ENCODE results near the gene CTAG1A. TPM values are rescaled to one million over a fixed set of nuclear protein-coding genes. Genes with fewer than 3 reads are reported as not detected.

Gene CTAG1A
- total and polyA plus RNA-seq, 7 experiments from 2014 or later: not detected

DNA sequence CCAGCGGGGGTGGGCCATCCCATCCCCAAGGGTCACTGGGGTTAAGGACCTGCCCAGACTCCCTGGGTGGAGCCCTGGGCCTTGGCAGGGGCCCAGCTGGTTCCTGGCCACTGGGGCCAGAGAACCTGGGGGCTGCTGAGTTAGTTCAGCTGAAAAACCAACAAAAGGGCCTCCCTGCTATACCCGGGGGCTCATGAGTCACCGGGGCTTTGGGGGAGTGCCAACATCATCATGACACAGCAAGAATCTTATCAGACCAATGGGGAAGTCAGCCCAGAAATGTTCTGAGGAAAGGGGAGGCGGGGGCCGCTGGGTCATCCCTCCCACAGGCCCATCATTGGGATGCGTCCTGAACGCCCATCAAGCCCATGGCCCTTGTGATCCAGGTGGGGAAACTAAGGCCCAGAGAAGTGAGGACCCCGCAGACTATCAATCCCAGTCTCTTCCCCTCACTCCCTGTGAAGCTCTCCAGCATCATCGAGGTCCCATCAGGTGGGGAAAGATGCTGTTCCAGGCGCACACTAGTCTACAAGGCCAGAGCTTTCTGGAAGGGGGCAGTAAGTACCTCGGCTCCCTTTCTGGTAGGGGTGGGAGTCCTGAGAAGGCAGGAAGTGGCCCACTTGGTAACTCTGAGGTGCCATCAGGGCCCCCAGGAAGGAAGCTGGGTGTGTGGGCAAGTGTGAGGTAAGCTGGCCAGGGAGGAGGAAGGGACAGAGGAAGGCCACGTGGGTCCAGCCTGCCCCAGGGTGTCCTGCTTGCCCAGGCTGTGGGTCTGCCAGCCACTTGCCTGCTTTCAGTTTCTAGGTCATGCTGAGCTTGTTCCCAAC, 42.8 kb upstream of the CTAG1A start:
- Histone ChIP-seq H3K4me1 (ENCODE audit: control insufficient read depth in 2 of 2, insufficient read depth in 2 of 2, low read length in 2 of 2) (peaks cover 19 to 36% of the 10 kb centered on the region in 2 donors), H3K27me3 (ENCODE audit: control insufficient read depth in 2 of 2, insufficient read depth in 2 of 2, low read length in 2 of 2) (no peaks in the 10 kb centered on the region), H3K36me3 (ENCODE audit: control insufficient read depth in 2 of 3, insufficient read depth in 3 of 3, low read length in 3 of 3) (no peaks in the 10 kb centered on the region), H3K27ac (ENCODE audit: low read depth, low read length) (peak overlapping the region; percentile 57), H3K4me3 (ENCODE audit: low read length) (no peak overlapping the region), H3K9me3 (ENCODE audit: control insufficient read depth in 2 of 3, low read length in 3 of 3) (no peaks in the 10 kb centered on the region)
- Mint-ChIP-seq H3K27ac (peak overlapping the region in 6 of 9 donors; percentile 75 to 87 (median 83)), H3K4me1 (peaks cover 0 to 40% (median 22%) of the 10 kb centered on the region in 7 donors), H3K4me3 (peak overlapping the region in 4 of 10 donors; percentile 72 to 79 (median 76)), H3K36me3 (peaks cover 0 to 14% (median 0%) of the 10 kb centered on the region in 5 donors), H3K27me3 (no peaks in the 10 kb centered on the region), H3K9me3 (no peaks in the 10 kb centered on the region)
- ChIA-PET POLR2A (interaction anchor here (0.9 to 1.6 kb wide), 2 partner anchors 53 to 115 kb away, joined by 4 to 5 read pairs; no protein-coding TSS in a partner anchor), CTCF (interaction anchor here (0.6 to 1.4 kb wide), 3 partner anchors 158 to 764 kb away, joined by 3 read pairs; no protein-coding TSS in a partner anchor)
- ATAC-seq: peak; percentile 40
- intact Hi-C loops (cut with micrococcal nuclease): no loop called here
- DNase-seq: no peak

GRCh38 chrX:154542723-154543424, 42.1 kb upstream of the CTAG1A start:
- Histone ChIP-seq H3K9me3 (ENCODE audit: control insufficient read depth in 2 of 3, low read length in 3 of 3) (no peaks in the 10 kb centered on the region), H3K36me3 (ENCODE audit: control insufficient read depth in 2 of 3, insufficient read depth in 3 of 3, low read length in 3 of 3) (no peaks in the 10 kb centered on the region), H3K4me3 (ENCODE audit: low read length) (no peak overlapping the region), H3K4me1 (ENCODE audit: control insufficient read depth in 2 of 2, insufficient read depth in 2 of 2, low read length in 2 of 2) (peaks cover 19 to 36% of the 10 kb centered on the region in 2 donors), H3K27ac (ENCODE audit: low read depth, low read length) (peak overlapping the region; percentile 57), H3K27me3 (ENCODE audit: control insufficient read depth in 2 of 2, insufficient read depth in 2 of 2, low read length in 2 of 2) (no peaks in the 10 kb centered on the region)
- Mint-ChIP-seq H3K9me3 (no peaks in the 10 kb centered on the region), H3K4me1 (peaks cover 2 to 41% (median 23%) of the 10 kb centered on the region in 7 donors), H3K4me3 (peak overlapping the region; percentile 60 to 82 (median 74)), H3K27ac (peak overlapping the region in 8 of 9 donors; percentile 75 to 90 (median 83)), H3K27me3 (no peaks in the 10 kb centered on the region), H3K36me3 (peaks cover 0 to 14% (median 0%) of the 10 kb centered on the region in 5 donors)
- ChIA-PET CTCF (interaction anchor here (0.6 to 1.4 kb wide), 5 partner anchors 10 to 765 kb away, joined by 3 to 5 read pairs (median 3); no protein-coding TSS in a partner anchor), POLR2A (interaction anchor here (0.6 to 1.6 kb wide), 7 partner anchors 54 to 402 kb away, joined by 3 to 5 read pairs (median 3); no protein-coding TSS in a partner anchor)
- no peak for DNase-seq
- intact Hi-C loops (cut with micrococcal nuclease): no loop called here
- peak; percentile 5 for ATAC-seq

- ChIA-PET CTCF (no interaction called here), POLR2A (interaction anchor here (0.5 to 2.9 kb wide), 3 partner anchors 56 to 448 kb away, joined by 3 to 9 read pairs (median 3); partner anchors contain the start of genes MECP2 and SLC10A3)
- Histone ChIP-seq H3K27ac (ENCODE audit: low read depth, low read length) (peak overlapping the region; percentile 93), H3K36me3 (ENCODE audit: control insufficient read depth in 2 of 3, insufficient read depth in 3 of 3, low read length in 3 of 3) (no peaks in the 10 kb centered on the region), H3K4me1 (ENCODE audit: control insufficient read depth in 2 of 2, insufficient read depth in 2 of 2, low read length in 2 of 2) (peaks cover 29 to 52% of the 10 kb centered on the region in 2 donors), H3K9me3 (ENCODE audit: control insufficient read depth in 2 of 3, low read length in 3 of 3) (no peaks in the 10 kb centered on the region), H3K4me3 (ENCODE audit: low read length) (peak overlapping the region; percentile 63), H3K27me3 (ENCODE audit: control insufficient read depth in 2 of 2, insufficient read depth in 2 of 2, low read length in 2 of 2) (no peaks in the 10 kb centered on the region)
- intact Hi-C loops (cut with micrococcal nuclease): no loop called here
- Mint-ChIP-seq H3K9me3 (no peaks in the 10 kb centered on the region), H3K27ac (peak overlapping the region in 5 of 9 donors; percentile 31 to 88 (median 75)), H3K4me1 (peaks cover 17 to 53% (median 37%) of the 10 kb centered on the region in 7 donors), H3K4me3 (peak overlapping the region; percentile 64 to 98 (median 76)), H3K27me3 (no peaks in the 10 kb centered on the region), H3K36me3 (peaks cover 0 to 25% (median 3%) of the 10 kb centered on the region in 5 donors)
- ATAC-seq (no peak), DNase-seq (no peak)
These were observed 39.2 kb upstream of the CTAG1A start for GRCh38 chrX:154545673-154546274.

DNA sequence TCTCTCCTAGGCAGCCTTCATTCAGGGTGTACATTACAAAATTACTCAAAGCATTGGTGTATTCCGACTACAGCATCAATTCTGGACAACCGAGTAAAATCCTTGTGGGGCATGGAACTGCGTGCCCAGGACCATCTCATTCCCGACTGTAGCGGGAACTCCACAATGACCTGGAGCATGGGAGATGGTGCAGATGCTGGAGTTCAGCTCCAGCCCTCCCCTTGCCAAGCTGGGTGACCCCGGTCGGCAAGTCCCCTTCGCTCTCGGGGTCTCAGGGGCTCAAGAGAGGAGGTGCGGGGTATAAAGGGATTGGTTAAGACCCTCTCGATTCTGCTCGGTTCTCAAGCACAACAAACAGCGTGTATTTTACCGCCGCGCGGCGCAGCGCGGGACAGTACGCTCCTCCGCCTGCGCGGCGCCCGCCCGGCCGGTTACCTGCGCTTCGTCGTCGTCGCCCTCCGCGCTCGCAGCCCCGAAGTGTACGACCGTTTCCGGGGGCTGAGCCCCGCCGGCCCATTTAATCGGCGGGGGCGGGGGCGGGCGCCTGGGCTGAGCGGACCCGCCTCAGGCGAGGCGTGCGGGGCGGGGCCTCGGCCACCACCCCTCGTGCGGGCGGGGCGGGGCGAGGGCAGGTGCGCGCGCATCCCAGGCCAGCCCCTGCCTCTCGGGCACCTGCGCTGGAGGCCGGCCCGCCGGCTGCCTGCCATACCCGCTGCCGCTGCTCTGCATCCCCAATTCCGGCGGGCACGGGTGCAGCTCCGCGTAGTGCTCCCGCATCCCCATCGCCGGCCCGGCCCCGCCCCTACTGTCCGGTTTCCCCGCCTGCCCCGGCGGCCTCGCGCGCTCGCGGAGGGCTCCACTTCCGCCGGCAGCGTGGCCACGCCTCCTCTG, 38.3 kb upstream of the CTAG1A start, which contains the start of gene G6PD:
Gene G6PD (minus strand): TSS at position 493 of the 891 bp plus-strand sequence. CDS start 691 bp downstream, outside the sequence.
- ChIA-PET CTCF (interaction anchor here (0.6 kb wide), 2 partner anchors 296 to 529 kb away, joined by 3 to 5 read pairs; no protein-coding TSS in a partner anchor), POLR2A (interaction anchor here (0.6 to 2.9 kb wide), 8 partner anchors 19 to 545 kb away, joined by 3 to 9 read pairs (median 3); partner anchors contain the start of genes EMD, FAM3A, RPL10 and SLC10A3)
- DNase-seq: peak in 5 of 9 donors; percentile 75 to 87 (median 86)
- H3K4me1 ChIP-seq (ENCODE audit: control insufficient read depth in 2 of 2, insufficient read depth in 2 of 2, low read length in 2 of 2): peaks cover 29 to 51% of the 10 kb centered on the region in 2 donors
- no peaks in the 10 kb centered on the region for H3K9me3 ChIP-seq (ENCODE audit: control insufficient read depth in 2 of 3, low read length in 3 of 3)
- peak within 1 kb of the TSS; percentile 84 to 98 (median 90) for H3K4me3 Mint-ChIP-seq
- H3K9me3 Mint-ChIP-seq: no peaks in the 10 kb centered on the region
- peak within 1 kb of the TSS; percentile 93 for H3K27ac ChIP-seq (ENCODE audit: low read depth, low read length)
- intact Hi-C loops (cut with micrococcal nuclease): loop anchor here (1.0 kb wide), 4 partner anchors 30 to 752 kb away; partner anchors contain the start of genes FAM3A (in 2 of the 2), HCFC1 (in 1 of the 2), IDH3G (in 1 of the 2) and SSR4 (in 1 of the 2)
- no peaks in the 10 kb centered on the region for H3K36me3 ChIP-seq (ENCODE audit: control insufficient read depth in 2 of 3, insufficient read depth in 3 of 3, low read length in 3 of 3)
- peak within 1 kb of the TSS; percentile 88 to 97 (median 93) for H3K27ac Mint-ChIP-seq
- no peaks in the 10 kb centered on the region for H3K27me3 ChIP-seq (ENCODE audit: control insufficient read depth in 2 of 2, insufficient read depth in 2 of 2, low read length in 2 of 2)
- peaks cover 0 to 25% (median 3%) of the 10 kb centered on the region in 5 donors for H3K36me3 Mint-ChIP-seq
- peak within 1 kb of the TSS; percentile 75 for H3K4me3 ChIP-seq (ENCODE audit: low read length)
- H3K4me1 Mint-ChIP-seq: peaks cover 21 to 58% (median 40%) of the 10 kb centered on the region in 7 donors
- no peaks in the 10 kb centered on the region for H3K27me3 Mint-ChIP-seq
- ATAC-seq: peak; percentile 77

DNA sequence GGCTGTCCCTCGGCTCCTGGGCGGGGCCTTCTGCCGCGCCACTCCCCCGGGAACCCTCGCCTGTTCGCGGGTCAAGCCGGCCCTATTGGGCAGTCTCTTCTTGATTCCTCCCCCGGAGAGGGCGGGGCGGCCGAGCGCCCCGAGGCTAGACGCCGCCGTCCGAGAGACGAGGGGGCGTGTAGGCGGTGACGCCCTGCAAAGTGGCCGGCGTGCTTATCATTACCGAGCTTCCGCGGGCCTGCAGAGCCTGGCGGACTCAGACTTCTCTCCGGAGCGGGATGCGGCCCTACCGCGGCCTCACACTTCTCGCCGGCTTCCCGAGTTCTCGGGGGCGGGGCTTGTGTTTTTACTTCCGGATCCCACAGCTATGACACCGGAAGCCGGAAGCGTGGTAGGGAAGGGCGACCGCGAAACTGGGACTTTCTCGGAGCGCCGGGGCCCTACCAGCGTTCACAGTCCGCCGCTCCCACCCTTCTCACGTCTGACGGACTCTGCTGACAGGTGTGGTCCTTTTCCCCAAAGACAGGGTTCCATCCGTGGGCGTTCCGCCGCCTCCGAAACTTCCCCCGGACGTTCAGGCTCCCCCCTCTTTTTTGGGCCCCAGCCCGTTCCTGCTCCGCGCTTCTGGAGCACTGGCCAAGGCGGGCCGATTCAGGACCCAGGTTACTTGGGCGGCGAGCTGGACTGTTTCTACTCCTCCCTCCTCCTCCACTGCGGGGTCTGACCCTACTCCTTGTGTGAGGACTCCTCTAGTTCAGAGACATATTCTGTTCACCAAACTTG, 37.5 kb upstream of the CTAG1A start, which contains the start of gene IKBKG:
Gene IKBKG (plus strand): TSS at position 376 of the 783 bp plus-strand sequence. CDS start 4,383 bp downstream, outside the sequence.
- Mint-ChIP-seq H3K4me3 (peak within 1 kb of the TSS; percentile 84 to 98 (median 90)), H3K36me3 (peaks cover 0 to 25% (median 3%) of the 10 kb centered on the region in 5 donors), H3K9me3 (no peaks in the 10 kb centered on the region), H3K27ac (peak within 1 kb of the TSS; percentile 88 to 97 (median 93)), H3K4me1 (peaks cover 24 to 58% (median 42%) of the 10 kb centered on the region in 7 donors), H3K27me3 (no peaks in the 10 kb centered on the region)
- Histone ChIP-seq H3K27me3 (ENCODE audit: control insufficient read depth in 2 of 2, insufficient read depth in 2 of 2, low read length in 2 of 2) (no peaks in the 10 kb centered on the region), H3K36me3 (ENCODE audit: control insufficient read depth in 2 of 3, insufficient read depth in 3 of 3, low read length in 3 of 3) (no peaks in the 10 kb centered on the region), H3K27ac (ENCODE audit: low read depth, low read length) (peak within 1 kb of the TSS; percentile 93), H3K4me3 (ENCODE audit: low read length) (peak within 1 kb of the TSS; percentile 75), H3K4me1 (ENCODE audit: control insufficient read depth in 2 of 2, insufficient read depth in 2 of 2, low read length in 2 of 2) (peaks cover 25 to 44% of the 10 kb centered on the region in 2 donors), H3K9me3 (ENCODE audit: control insufficient read depth in 2 of 3, low read length in 3 of 3) (no peaks in the 10 kb centered on the region)
- peak; percentile 89 for ATAC-seq
- peak; percentile 83 to 92 (median 91) for DNase-seq
- intact Hi-C loops (cut with micrococcal nuclease): loop anchor here (1.0 kb wide), 4 partner anchors 31 to 753 kb away; partner anchors contain the start of genes FAM3A (in 2 of the 2), HCFC1 (in 1 of the 2), IDH3G (in 1 of the 2) and SSR4 (in 1 of the 2)
- POLR2A ChIA-PET: interaction anchor here (0.6 to 2.9 kb wide), 13 partner anchors 20 to 576 kb away, joined by 3 to 9 read pairs (median 4); partner anchors contain the start of genes EMD, FAM3A, GAB3 and HCFC1
- CTCF ChIA-PET: interaction anchor here (0.6 kb wide), 1 partner anchor 530 kb away, joined by 5 read pairs; no protein-coding TSS in a partner anchor

All from naive thymus-derived CD4-positive, alpha-beta T cell (primary cell).